Mucosa of rectum (tissue), 2 donors: ENCODE data around the gene PDE6A.
A peak's percentile ranks its signal among the peaks of the same experiment; 100 is the strongest.
"Not testable (repeated sequence)": the region's sequence is repeated elsewhere in the genome, so short reads cannot be mapped to it uniquely, and the experiment has no call there.

ENCODE experiments used
- H3K27ac ChIP-seq, 2 donors: one replicate each; pipeline ENCODE4 v1.7.0; 2013; ENCODE audit warnings: inconsistent platforms in 2 of 2, low read depth in 2 of 2, low read length in 2 of 2
- H3K27me3 ChIP-seq, 2 donors: one replicate each; pipeline ENCODE4 v1.7.0; 2013; ENCODE audit warnings: low read length in 2 of 2; ENCODE audit not compliant: control insufficient read depth in 2 of 2, insufficient read depth in 2 of 2
- H3K36me3 ChIP-seq, 2 donors: one replicate each; pipeline ENCODE4 v1.7.0; 2013; ENCODE audit warnings: low read length in 2 of 2; ENCODE audit not compliant: control insufficient read depth in 2 of 2, insufficient read depth in 2 of 2
- H3K4me1 ChIP-seq, 2 donors: one replicate each; pipeline ENCODE4 v1.7.0; 2013; ENCODE audit warnings: low read length in 2 of 2, mild to moderate bottlenecking in 1 of 2; ENCODE audit not compliant: control insufficient read depth in 2 of 2, insufficient read depth in 2 of 2
- H3K4me3 ChIP-seq, 2 donors: one replicate each; pipeline ENCODE4 v1.7.0; 2013; ENCODE audit warnings: low read length in 2 of 2
- H3K9ac ChIP-seq, 2 donors: one replicate each; pipeline ENCODE4 v1.7.0; 2013; ENCODE audit warnings: low read length in 2 of 2, low read depth in 1 of 2, mild to moderate bottlenecking in 1 of 2
- H3K9me3 ChIP-seq, 2 donors: one replicate each; pipeline ENCODE4 v1.7.0; 2013; ENCODE audit warnings: low read length in 2 of 2; ENCODE audit not compliant: control insufficient read depth in 2 of 2
- donor health status: healthy.
- donor health status: Normal muscosa, but diverticular disease.

The PDE6A gene

DNA sequence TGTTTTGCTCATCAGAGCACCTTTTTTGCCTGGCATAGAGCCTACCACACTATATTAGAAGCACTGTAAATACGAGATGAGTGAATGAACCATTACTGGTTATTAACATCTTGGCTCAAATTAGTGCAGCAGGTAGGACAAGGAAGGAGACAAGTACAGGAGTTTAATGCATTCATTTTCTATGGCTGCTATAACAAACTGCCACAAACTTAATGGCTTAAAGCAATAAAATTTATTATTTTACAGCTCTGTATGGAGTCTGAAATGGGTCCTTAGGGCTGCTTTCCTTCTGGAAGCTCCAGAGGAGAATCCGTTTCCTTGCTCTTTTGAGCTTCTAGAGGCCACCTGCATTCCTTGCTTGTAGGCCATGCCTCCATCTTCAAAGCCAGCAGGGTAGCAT, 59.1 kb downstream of the PDE6A start:
- H3K9ac ChIP-seq = peak overlapping the region in 1 of 2 donors; percentile 15
- no peaks in the 10 kb centered on the region for H3K27me3 ChIP-seq
- peaks cover 9 to 24% of the 10 kb centered on the region in 2 donors for H3K4me1 ChIP-seq
- no peaks in the 10 kb centered on the region for H3K36me3 ChIP-seq
- peak overlapping the region; percentile 63 to 64 for H3K27ac ChIP-seq
- no peak overlapping the region for H3K4me3 ChIP-seq
- H3K9me3 ChIP-seq = peaks cover 0 to 3% of the 10 kb centered on the region in 2 donors

DNA sequence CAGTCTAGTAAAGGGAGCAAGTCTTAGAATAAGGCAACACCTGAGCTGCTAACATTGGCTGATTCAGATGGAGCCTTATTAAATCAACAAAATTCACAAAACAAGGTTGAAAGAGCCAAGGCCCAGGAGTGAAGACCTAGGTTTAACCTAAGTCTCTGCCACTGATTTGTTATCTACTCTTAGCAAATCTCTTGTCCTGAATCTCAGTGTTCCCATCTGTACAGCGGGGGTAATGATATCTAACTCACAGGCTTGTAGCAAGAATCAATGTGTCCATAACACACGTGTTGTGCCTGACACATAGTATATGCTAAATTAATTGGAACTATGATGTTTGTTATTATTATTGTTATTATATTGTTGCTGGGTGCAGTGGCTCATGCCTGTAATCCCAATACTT, 61.0 kb downstream of the PDE6A start:
- Histone ChIP-seq H3K9ac (no peak overlapping the region), H3K27me3 (no peaks in the 10 kb centered on the region), H3K36me3 (no peaks in the 10 kb centered on the region), H3K4me1 (peaks cover 9 to 26% of the 10 kb centered on the region in 2 donors), H3K4me3 (no peak overlapping the region), H3K27ac (no peak overlapping the region), H3K9me3 (peaks cover 0 to 3% of the 10 kb centered on the region in 2 donors)

DNA sequence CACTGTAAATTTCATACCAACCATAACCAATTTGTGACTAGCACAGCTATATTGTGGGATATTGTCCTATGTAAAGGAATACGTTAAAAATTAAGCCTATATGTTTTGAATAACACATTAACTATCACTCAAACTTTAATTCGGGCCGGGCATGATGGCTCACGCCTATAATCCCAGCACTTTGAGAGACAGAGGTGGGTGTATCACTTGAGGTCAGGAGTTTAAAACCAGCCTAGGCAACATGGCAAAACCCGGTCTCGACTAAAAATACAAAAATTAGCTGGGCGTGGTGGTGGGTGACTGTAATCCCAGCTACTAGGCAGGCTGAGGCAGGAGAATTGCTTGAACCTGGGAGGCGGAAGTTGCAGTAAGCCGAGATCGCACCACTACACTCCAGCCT, 62.0 kb downstream of the PDE6A start:
- H3K4me1 ChIP-seq = peaks cover 12 to 35% of the 10 kb centered on the region in 2 donors
- H3K4me3 ChIP-seq, H3K36me3 ChIP-seq, H3K27ac ChIP-seq, H3K27me3 ChIP-seq, H3K9me3 ChIP-seq, H3K9ac ChIP-seq: not testable (repeated sequence)

DNA sequence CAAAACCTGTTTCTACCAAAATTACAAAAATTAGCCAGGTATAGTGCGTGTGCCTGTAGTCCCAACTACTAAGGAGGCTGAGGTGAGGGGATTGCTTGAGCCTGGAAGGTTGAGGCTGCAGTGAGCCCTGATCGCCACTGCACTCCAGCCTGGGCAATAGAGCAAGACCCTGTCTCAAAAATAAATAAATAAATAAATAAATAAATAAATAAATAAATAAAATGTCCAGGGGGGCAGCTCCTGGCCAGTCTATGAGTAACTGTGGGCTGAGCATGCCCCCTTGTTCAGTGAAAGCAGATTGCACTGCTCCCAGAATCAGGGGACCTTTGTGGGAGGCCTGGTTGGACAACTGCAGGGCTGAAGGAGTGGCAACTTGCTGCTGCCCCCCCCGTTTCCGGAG, 62.7 kb downstream of the PDE6A start:
- Histone ChIP-seq H3K4me3 (no peak overlapping the region), H3K27me3 (no peaks in the 10 kb centered on the region), H3K4me1 (peaks cover 15 to 37% of the 10 kb centered on the region in 2 donors), H3K9me3 (peaks cover 0 to 3% of the 10 kb centered on the region in 2 donors), H3K27ac (no peak overlapping the region), H3K9ac (no peak overlapping the region), H3K36me3 (no peaks in the 10 kb centered on the region)

DNA sequence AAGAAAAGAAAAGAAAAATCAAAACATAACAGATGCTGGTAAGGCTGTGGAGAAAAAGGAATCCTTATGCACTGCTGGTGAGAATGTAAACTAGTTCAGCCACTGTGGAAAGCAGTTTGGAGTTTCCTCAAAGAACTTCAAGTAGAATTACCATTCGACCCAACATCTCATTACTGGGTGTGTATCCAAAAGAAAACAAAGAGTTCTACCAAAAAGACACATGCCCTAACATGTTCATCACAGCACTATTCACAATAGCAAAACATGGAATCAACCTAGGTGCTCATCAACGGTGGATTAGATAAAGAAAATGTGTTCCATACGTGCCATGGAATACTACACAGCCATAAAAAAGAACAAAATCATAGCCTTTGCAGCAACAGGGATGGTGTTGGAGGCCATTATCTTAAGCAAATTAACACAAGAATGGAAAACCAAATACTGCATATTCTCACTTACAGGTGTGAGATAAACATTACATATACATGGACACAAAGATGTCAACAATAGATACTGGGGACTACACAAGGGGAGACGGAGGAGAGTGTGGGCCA, 63.4 kb downstream of the PDE6A start:
- Histone ChIP-seq H3K27ac (no peak overlapping the region), H3K9ac (no peak overlapping the region), H3K27me3 (no peaks in the 10 kb centered on the region), H3K4me3 (no peak overlapping the region), H3K36me3 (no peaks in the 10 kb centered on the region), H3K9me3 (peaks cover 0 to 3% of the 10 kb centered on the region in 2 donors), H3K4me1 (peaks cover 13 to 32% of the 10 kb centered on the region in 2 donors)

DNA sequence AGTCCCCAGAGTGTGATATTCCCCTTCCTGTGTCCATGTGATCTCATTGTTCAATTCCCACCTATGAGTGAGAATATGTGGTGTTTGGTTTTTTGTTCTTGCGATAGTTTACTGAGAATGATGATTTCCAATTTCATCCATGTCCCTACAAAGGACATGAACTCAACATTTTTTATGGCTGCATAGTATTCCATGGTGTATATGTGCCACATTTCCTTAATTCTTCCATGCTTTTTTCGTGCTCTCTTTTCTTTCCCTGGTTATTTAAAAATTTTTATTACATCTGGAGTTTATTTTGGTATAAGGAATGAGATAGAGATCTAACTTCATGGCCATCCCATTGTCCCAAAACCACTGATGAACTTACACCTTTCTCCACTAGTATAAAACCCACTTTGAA, 65.0 kb downstream of the PDE6A start:
- Histone ChIP-seq H3K27ac (peak overlapping the region in 1 of 2 donors; percentile 16), H3K4me1 (peaks cover 9 to 18% of the 10 kb centered on the region in 2 donors)
- H3K9ac ChIP-seq, H3K27me3 ChIP-seq, H3K9me3 ChIP-seq, H3K36me3 ChIP-seq, H3K4me3 ChIP-seq: not testable (repeated sequence)

DNA sequence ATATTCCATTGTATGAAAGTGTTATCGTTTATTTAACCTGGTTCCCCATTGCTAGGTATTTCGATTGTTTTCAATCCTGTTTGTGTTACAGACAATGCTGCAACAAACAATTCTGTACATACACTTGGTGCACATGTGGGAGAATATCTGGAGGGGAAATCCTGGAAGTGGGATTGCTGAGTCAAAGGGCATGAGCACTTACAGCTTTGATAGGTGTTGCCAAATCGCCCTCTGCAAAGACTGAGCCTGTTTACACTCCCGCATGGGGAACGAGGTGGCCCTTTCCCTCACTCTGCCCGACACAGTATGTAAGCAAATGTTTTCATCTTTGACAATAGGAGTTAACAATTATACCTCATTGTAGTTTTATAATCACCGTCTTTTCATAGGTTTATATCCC, 66.2 kb downstream of the PDE6A start:
- H3K27me3 ChIP-seq = no peaks in the 10 kb centered on the region
- peak overlapping the region; percentile 29 to 60 for H3K27ac ChIP-seq

DNA sequence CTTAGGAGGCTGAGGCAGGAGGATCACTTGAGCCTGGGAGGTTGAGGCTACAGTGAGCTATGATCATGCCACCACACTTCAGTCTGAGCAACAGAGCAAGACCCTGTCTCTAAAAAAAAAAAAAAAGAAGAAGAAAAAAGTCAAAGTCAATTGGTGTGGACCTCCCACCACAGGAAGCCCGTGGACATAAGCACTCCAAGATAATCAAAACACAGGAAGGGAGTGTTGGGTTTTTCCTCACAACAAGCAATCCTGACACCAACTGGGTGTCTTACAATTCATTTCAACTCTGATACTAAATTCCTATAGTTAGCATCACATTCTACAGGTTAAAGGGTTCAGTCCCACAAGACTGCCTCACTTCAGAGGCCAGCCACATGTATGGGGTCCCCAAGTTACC, 70.7 kb downstream of the PDE6A start:
- Histone ChIP-seq H3K9ac (no peak overlapping the region), H3K36me3 (no peaks in the 10 kb centered on the region), H3K27me3 (no peaks in the 10 kb centered on the region), H3K9me3 (no peaks in the 10 kb centered on the region), H3K4me1 (peaks cover 40 to 50% of the 10 kb centered on the region in 2 donors), H3K27ac (peak overlapping the region; percentile 81 to 86), H3K4me3 (no peak overlapping the region)

More for the DNA sequence above, 66.2 kb downstream of the PDE6A start:
- Histone ChIP-seq H3K9ac (peak overlapping the region in 1 of 2 donors; percentile 27), H3K4me3 (no peak overlapping the region), H3K4me1 (peaks cover 17 to 18% of the 10 kb centered on the region in 2 donors), H3K36me3 (no peaks in the 10 kb centered on the region), H3K9me3 (peaks cover 0 to 3% of the 10 kb centered on the region in 2 donors)

DNA sequence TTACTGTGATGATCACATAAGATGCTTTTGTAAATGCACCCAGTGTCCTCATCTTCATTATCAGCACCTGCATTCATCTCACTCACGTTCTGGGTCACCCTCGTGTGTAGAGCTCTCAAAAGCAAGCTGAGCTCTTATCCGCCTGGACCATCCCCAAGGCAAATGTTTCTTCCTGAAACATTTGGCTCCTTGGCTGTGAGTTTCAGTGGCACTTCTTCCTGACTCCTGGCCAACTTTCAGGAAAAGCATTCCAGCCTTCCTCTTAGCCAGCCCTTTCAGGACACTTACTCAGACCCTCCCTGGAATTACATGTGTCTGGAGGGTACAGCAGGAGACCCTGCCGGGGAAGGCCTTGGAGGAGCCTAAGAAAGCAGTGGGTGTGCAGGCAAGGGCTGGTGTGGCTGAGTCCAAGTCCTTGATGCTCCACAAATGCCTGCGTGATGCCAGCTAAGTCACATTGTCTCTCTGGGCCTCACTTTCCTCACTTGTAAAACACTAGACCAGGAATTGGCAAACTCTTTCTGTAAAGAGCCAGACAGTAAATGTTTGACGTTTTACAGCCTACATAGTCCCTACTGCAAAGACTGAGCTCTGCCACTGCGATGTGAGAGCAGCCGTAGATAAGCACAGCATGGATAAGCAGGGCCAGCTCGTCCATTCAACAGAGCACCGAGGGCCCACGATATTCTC, 72.1 kb downstream of the PDE6A start:
- H3K4me1 ChIP-seq = peaks cover 36 to 38% of the 10 kb centered on the region in 2 donors
- no peaks in the 10 kb centered on the region for H3K9me3 ChIP-seq
- peak overlapping the region; percentile 81 to 86 for H3K27ac ChIP-seq
- peak overlapping the region in 1 of 2 donors; percentile 39 for H3K4me3 ChIP-seq
- H3K27me3 ChIP-seq = no peaks in the 10 kb centered on the region
- H3K36me3 ChIP-seq = no peaks in the 10 kb centered on the region
- H3K9ac ChIP-seq = peak overlapping the region; percentile 38 to 64

DNA sequence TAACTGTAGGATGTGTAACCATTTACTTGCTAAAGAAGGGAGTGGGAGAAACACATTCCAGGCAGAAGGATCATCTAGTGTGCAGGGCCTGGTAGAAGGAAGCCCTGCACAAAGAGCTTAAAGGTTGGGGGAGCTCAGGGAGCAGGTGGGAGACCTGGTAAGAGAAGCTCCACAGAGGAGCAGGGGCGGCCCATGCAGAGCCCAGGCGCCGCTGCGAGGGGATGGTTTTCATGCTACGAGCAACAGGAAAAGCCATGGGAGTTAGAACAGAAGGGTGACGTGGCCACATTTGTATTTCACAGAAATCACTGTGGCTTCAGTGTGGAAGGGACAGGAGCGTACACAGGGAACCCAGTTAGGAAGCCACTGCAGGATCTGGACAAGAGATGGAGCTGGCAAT, 73.1 kb downstream of the PDE6A start:
- H3K27me3 ChIP-seq = no peaks in the 10 kb centered on the region
- H3K9me3 ChIP-seq = no peaks in the 10 kb centered on the region
- H3K4me1 ChIP-seq = peaks cover 34 to 37% of the 10 kb centered on the region in 2 donors
- no peak overlapping the region for H3K9ac ChIP-seq
- H3K27ac ChIP-seq = peak overlapping the region; percentile 81 to 86
- H3K4me3 ChIP-seq = no peak overlapping the region
- no peaks in the 10 kb centered on the region for H3K36me3 ChIP-seq
